Heart right ventricle (tissue), 16 donors: ENCODE results near the gene TRERF1. TPM values are rescaled to one million over a fixed set of nuclear protein-coding genes. Genes with fewer than 3 reads are reported as not detected.

Source experiments
- ATAC-seq, 8 donors: fragments of 200-7000 bp; cut with Tn5 transposase; one replicate each; pipeline ENCODE4 v1.9.1; 2020; ENCODE audit warnings: mild to moderate bottlenecking in 8 of 8, moderate library complexity in 8 of 8, moderate number of reproducible peaks in 1 of 8
- DNase-seq, 2 donors: peaks; one replicate each; pipeline ENCODE4 v3.0.0-alpha.2; 2020
- H3K27ac ChIP-seq, 10 donors: fragments of 200-600 bp; sonication (generic) in 2 of 10; one replicate each; pipeline versions ENCODE4 v1.5.0 to v1.8.0; 2020 to 2022; ENCODE audit warnings: mild to moderate bottlenecking in 3 of 10
- H3K27me3 ChIP-seq, 7 donors: fragments of 200-600 bp; one replicate each; pipeline ENCODE4 v1.8.0; 2021 to 2022; ENCODE audit warnings: mild to moderate bottlenecking in 2 of 7
- H3K36me3 ChIP-seq, 9 donors: fragments of 200-600 bp; sonication (generic) in 1 of 9; one replicate each; pipeline versions ENCODE4 v1.5.0 to v1.8.0; 2020 to 2022; ENCODE audit warnings: mild to moderate bottlenecking in 2 of 9
- H3K4me1 ChIP-seq, 9 donors: fragments of 200-600 bp; sonication (generic) in 1 of 9; one replicate each; pipeline versions ENCODE4 v1.5.0 to v1.8.0; 2020 to 2022; ENCODE audit warnings: mild to moderate bottlenecking in 4 of 9
- H3K4me3 ChIP-seq, 10 donors: fragments of 200-600 bp; sonication (generic) in 2 of 10; one replicate each; pipeline versions ENCODE4 v1.5.0 to v1.8.0; 2020 to 2022; ENCODE audit warnings: mild to moderate bottlenecking in 7 of 10, moderate library complexity in 2 of 10
- H3K9me3 ChIP-seq, 11 donors: fragments of 200-600 bp in 10 of 11; sonication (generic) in 2 of 11; one replicate each; pipeline versions ENCODE4 v1.5.0 to v1.8.0; 2013 to 2022; ENCODE audit warnings: mild to moderate bottlenecking in 2 of 11, control low read depth in 1 of 11, moderate library complexity in 1 of 11
- WGBS, 2 donors: extraction: QIAGEN DNeasy Blood & Tissue Kit; methylation state at CpG; one replicate each; pipeline ENCODE4 v1.1.7; 2013; ENCODE audit warnings: inconsistent platforms in 1 of 2; 5-methylcytosine and 5-hydroxymethylcytosine counted together
- intact Hi-C, 10 donors: fragments of 100-400 bp; cut with DNase I; formaldehyde crosslinking; loops; one replicate each; pipeline versions ENCODE4 v1.11.1 to v1.14.2; 2022
- polyA plus RNA-seq, 2 donors: library from polyadenylated mRNA; stranded (reverse); fragments of 200-250 nt; gene quantifications; one replicate each; pipeline ENCODE4 v1.2.3, GENCODE V29; 2013
- total RNA-seq, 10 donors: library from RNA; stranded (reverse); fragmentation: NEBNext Ultra II Directional in 3 of 10; extraction: Animal tissue kit (Norgen Biotek cat#: 25700) in 3 of 10; gene quantifications; one replicate each; pipeline versions ENCODE4 v1.2.1 to v1.2.4, GENCODE V29; 2021 to 2023
- TF ChIP-seq, protein P1 (sequence below), 9 donors: fragments of 200-600 bp; sonication (generic) in 2 of 9; IDR thresholded peaks; one replicate each; pipeline versions ENCODE4 v1.5.0 to v1.8.0; 2021 to 2022; ENCODE audit warnings: antibody characterized with exemption in 9 of 9, mild to moderate bottlenecking in 5 of 9, moderate library complexity in 1 of 9
- donor health status: Arrhythmogenic right ventricular cardiomyopathy.
- donor health status: ischemic (EF 13 %, LVEDD 7.1; RV severe dilation, severe dysfunction).
- donor health status: healthy with polysubstance abuse.
- donor health status: DM: no; HTN: yes; CAD: no.
- donor health status: DM: no; HTN: no; CAD: no.
- donor health status: ischemic (EF 25% LVEDD 6.9; RV normal size, moderate dysfunction).
- donor health status: ischemic (EF 25% LVEDD 5.7; RV mildly dilated, moderate dysfunction).
- donor health status: healthy.
- donor health status: DM: yes; HTN: yes; CAD: no.
- donor health status: Ischemic cardiomyopathy.
- donor health status: ischemic (EF 35%, LVEDD 5.7; RV mildly dilated, moderate dysfunction).
- donor health status: nonischemic (EF 11% LVEDD 7.7; RV severe dilation, severe dysfunction).
- donor health status: DM: yes; HTN: yes; CAD: no.
- donor health status: PGD.
- donor health status: ischemic (EF 29% LVEDD 5.4; RV normal size, mild dysfunction).
- donor health status: nonischemic (EF 23%, LVEDD 6.1; RV moderate dilation, normal function).

The TRERF1 gene
- total and polyA plus RNA-seq, 12 donors: 0.75 to 2.8 (median 1.6) TPM

DNA sequence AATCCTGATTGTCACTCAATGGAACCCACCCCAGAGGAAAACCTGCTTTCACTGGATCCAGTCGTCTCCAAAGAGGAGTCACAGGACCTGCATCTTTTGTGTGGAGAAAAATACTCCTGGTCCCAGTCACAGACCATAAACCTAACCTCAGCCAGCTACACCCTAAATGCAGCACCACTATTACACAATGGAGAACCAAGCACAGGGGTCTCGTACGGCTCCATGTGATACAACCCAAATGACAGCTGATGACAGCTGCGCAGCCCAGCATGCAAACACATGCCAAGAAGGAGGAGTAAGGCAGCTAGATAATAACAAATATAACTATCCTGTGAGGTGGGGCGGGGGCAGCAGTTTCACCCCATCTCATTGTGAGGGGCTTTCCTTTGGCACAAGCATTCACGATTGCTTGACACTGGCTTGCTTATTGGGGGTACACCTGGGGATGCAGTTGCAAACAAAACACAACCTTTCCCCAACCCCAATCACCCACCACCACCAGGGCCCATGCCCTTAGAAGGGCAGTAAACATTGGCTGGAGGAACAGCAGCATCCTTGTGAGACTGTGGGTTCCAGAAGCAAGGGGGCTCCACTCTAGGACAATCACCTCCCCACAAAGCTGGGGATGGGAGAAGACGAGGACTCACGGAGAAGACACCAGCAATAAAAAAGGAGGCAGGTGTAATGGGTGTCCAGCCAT, 51.5 kb downstream of the TRERF1 start:
- intact Hi-C loops: loop anchor here in 1 of 10 donors (5.0 kb wide), 1 partner anchor 52 kb away; the partner anchor contains the start of gene TRERF1
- Histone ChIP-seq H3K4me3 (no peak overlapping the region), H3K9me3 (no peaks in the 10 kb centered on the region), H3K4me1 (peaks cover 0 to 41% (median 18%) of the 10 kb centered on the region in 9 donors), H3K27ac (no peak overlapping the region), H3K27me3 (no peaks in the 10 kb centered on the region), H3K36me3 (no peaks in the 10 kb centered on the region)
- 84 to 86% methylated on average over 8 of the region's 8 CpGs for WGBS, 2 donors
- TF ChIP-seq, protein P1, sequence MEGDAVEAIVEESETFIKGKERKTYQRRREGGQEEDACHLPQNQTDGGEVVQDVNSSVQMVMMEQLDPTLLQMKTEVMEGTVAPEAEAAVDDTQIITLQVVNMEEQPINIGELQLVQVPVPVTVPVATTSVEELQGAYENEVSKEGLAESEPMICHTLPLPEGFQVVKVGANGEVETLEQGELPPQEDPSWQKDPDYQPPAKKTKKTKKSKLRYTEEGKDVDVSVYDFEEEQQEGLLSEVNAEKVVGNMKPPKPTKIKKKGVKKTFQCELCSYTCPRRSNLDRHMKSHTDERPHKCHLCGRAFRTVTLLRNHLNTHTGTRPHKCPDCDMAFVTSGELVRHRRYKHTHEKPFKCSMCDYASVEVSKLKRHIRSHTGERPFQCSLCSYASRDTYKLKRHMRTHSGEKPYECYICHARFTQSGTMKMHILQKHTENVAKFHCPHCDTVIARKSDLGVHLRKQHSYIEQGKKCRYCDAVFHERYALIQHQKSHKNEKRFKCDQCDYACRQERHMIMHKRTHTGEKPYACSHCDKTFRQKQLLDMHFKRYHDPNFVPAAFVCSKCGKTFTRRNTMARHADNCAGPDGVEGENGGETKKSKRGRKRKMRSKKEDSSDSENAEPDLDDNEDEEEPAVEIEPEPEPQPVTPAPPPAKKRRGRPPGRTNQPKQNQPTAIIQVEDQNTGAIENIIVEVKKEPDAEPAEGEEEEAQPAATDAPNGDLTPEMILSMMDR (IDR thresholded peaks at IDR 0.05): no peak
- no peak for DNase-seq
- no peak for ATAC-seq

DNA sequence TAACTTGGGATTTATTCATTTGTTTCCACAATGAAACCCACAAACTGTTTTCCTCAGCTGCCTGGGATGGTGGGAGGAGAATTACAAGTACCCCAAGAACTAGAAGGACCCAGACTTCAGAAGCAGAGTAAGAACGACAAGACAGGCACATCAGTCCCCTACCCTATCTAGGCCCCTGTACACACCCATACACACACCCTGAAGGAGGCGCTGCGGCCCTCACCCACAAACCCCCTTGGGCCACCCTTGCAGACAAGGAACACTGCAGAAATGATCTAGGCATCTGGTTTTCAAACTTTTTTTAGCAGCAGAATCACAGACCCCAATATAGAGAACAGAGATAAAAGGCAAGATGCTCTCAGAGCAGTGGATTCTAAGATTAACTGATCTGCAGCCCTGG, 55.0 kb downstream of the TRERF1 start:
- TF ChIP-seq, protein P1 (IDR thresholded peaks at IDR 0.05): no peak
- H3K27ac ChIP-seq: no peak overlapping the region
- 81 to 89% methylated on average over 3 of the region's 3 CpGs for WGBS, 2 donors
- no peak for DNase-seq
- ATAC-seq: no peak
- H3K36me3 ChIP-seq: no peaks in the 10 kb centered on the region
- no peaks in the 10 kb centered on the region for H3K27me3 ChIP-seq
- intact Hi-C loops: no loop called here
- peaks cover 0 to 23% (median 0%) of the 10 kb centered on the region in 9 donors for H3K4me1 ChIP-seq
- H3K4me3 ChIP-seq: no peak overlapping the region
- H3K9me3 ChIP-seq: no peaks in the 10 kb centered on the region

- peak overlapping the region in 1 of 10 donors; percentile 16 for H3K4me3 ChIP-seq
- no peaks in the 10 kb centered on the region for H3K9me3 ChIP-seq
- TF ChIP-seq, protein P1 (IDR thresholded peaks at IDR 0.05): no peak
- H3K4me1 ChIP-seq: peaks cover 0 to 31% (median 0%) of the 10 kb centered on the region in 9 donors
- DNase-seq (no peak), ATAC-seq (peak in 1 of 8 donors; percentile 47)
- 93 to 96% methylated on average over 10 of the region's 10 CpGs for WGBS, 2 donors
- no peaks in the 10 kb centered on the region for H3K27me3 ChIP-seq
- peak overlapping the region in 1 of 10 donors; percentile 50 for H3K27ac ChIP-seq
- intact Hi-C loops: no loop called here
- no peaks in the 10 kb centered on the region for H3K36me3 ChIP-seq
Measured at GRCh38 chr6:42394881-42395620, 56.7 kb downstream of the TRERF1 start.

- no peak for ATAC-seq
Measured at GRCh38 chr6:42394151-42394550, 57.6 kb downstream of the TRERF1 start.

More at GRCh38 chr6:42394151-42394550, 57.6 kb downstream of the TRERF1 start:
- TF ChIP-seq, protein P1 (IDR thresholded peaks at IDR 0.05): no peak
- DNase-seq: no peak
- Histone ChIP-seq H3K4me3 (peak overlapping the region in 1 of 10 donors; percentile 16), H3K27me3 (no peaks in the 10 kb centered on the region), H3K27ac (peak overlapping the region in 1 of 10 donors; percentile 55), H3K9me3 (no peaks in the 10 kb centered on the region), H3K4me1 (peaks cover 0 to 40% (median 0%) of the 10 kb centered on the region in 9 donors), H3K36me3 (no peaks in the 10 kb centered on the region)
- intact Hi-C loops: no loop called here
- 89 to 94% methylated on average over 4 of the region's 4 CpGs for WGBS, 2 donors
